H9 (cell line): ENCODE measurements around the gene PCDHAC2. TPM values are rescaled to one million over a fixed set of nuclear protein-coding genes. Genes with fewer than 3 reads are reported as not detected.

Experiments used
- DNase-seq: peaks from one replicate; pipeline ENCODE4 v3.0.0-alpha.2; 2017
- H2AFZ ChIP-seq: one replicate; pipeline ENCODE4 v1.6.1; 2013; ENCODE audit warnings: mild to moderate bottlenecking, low read length, control low read depth, moderate library complexity
- H2AK5ac ChIP-seq: 2 replicates; pipeline ENCODE4 v1.6.1; 2013; ENCODE audit warnings: low read length, control low read depth, mixed read lengths; ENCODE audit not compliant: insufficient read length
- H2BK120ac ChIP-seq: one replicate; pipeline ENCODE4 v1.6.1; 2013; ENCODE audit warnings: low read depth, mild to moderate bottlenecking, low read length, control low read depth, inconsistent platforms; ENCODE audit not compliant: poor library complexity, severe bottlenecking
- H2BK12ac ChIP-seq: 2 replicates; pipeline ENCODE4 v1.6.1; 2013; ENCODE audit warnings: low read length, control low read depth, mixed read lengths, low read depth; ENCODE audit not compliant: insufficient read length
- H2BK15ac ChIP-seq: 2 replicates; pipeline ENCODE4 v1.6.1; 2013; ENCODE audit warnings: low read depth, low read length, control low read depth
- H2BK20ac ChIP-seq: one replicate; pipeline ENCODE4 v1.6.1; 2013; ENCODE audit warnings: low read depth, mild to moderate bottlenecking, low read length, control low read depth, inconsistent platforms; ENCODE audit not compliant: poor library complexity, severe bottlenecking
- H2BK5ac ChIP-seq: 2 replicates; pipeline ENCODE4 v1.6.1; 2013; ENCODE audit warnings: low read length, control low read depth, mixed read lengths; ENCODE audit not compliant: insufficient read length
- H3K14ac ChIP-seq: 2 replicates; pipeline ENCODE4 v1.6.1; 2013; ENCODE audit warnings: low read length, control low read depth; ENCODE audit not compliant: insufficient read depth
- H3K18ac ChIP-seq: 2 replicates; pipeline ENCODE4 v1.6.1; 2013; ENCODE audit warnings: low read depth, mild to moderate bottlenecking, mixed read lengths, low read length, control low read depth; ENCODE audit not compliant: insufficient read length
- H3K23ac ChIP-seq: 2 replicates; pipeline ENCODE4 v1.6.1; 2013; ENCODE audit warnings: low read length, control low read depth, mixed read lengths, low read depth; ENCODE audit not compliant: insufficient read length
- H3K23me2 ChIP-seq: 2 replicates; pipeline ENCODE4 v1.6.1; 2013; ENCODE audit warnings: low read depth, mild to moderate bottlenecking, mixed read lengths, low read length, control low read depth; ENCODE audit not compliant: insufficient read length, poor library complexity, severe bottlenecking
- H3K27ac ChIP-seq: 2 replicates; pipeline ENCODE4 v1.5.1; 2013; ENCODE audit warnings: low read length, control low read depth, mixed read lengths, low read depth; ENCODE audit not compliant: insufficient read length
- H3K27me3 ChIP-seq: 2 replicates; pipeline ENCODE4 v1.6.1; 2013; ENCODE audit warnings: low read length, control low read depth, inconsistent platforms; ENCODE audit not compliant: insufficient read depth
- H3K4ac ChIP-seq: 2 replicates; pipeline ENCODE4 v1.6.1; 2013; ENCODE audit warnings: low read depth, mild to moderate bottlenecking, control low read depth, inconsistent platforms, low read length, moderate library complexity
- H3K4me1 ChIP-seq: 2 replicates; pipeline ENCODE4 v1.6.1; 2013; ENCODE audit warnings: low read length, control low read depth, inconsistent platforms; ENCODE audit not compliant: insufficient read depth
- H3K4me2 ChIP-seq: 2 replicates; pipeline ENCODE4 v1.6.1; 2013; ENCODE audit warnings: low read length, control low read depth, mixed read lengths; ENCODE audit not compliant: insufficient read length, insufficient read depth
- H3K56ac ChIP-seq: 2 replicates; pipeline ENCODE4 v1.6.1; 2013; ENCODE audit warnings: low read depth, mild to moderate bottlenecking, mixed read lengths, low read length, control low read depth; ENCODE audit not compliant: insufficient read length
- H3K79me1 ChIP-seq: 2 replicates; pipeline ENCODE4 v1.6.1; 2013; ENCODE audit warnings: low read depth, mild to moderate bottlenecking, moderate library complexity, low read length, control low read depth, inconsistent platforms; ENCODE audit not compliant: insufficient read depth, poor library complexity, severe bottlenecking
- H3K79me2 ChIP-seq: 2 replicates; pipeline ENCODE4 v1.6.1; 2013; ENCODE audit warnings: low read length, control low read depth, inconsistent platforms; ENCODE audit not compliant: insufficient read depth
- H3K9ac ChIP-seq: 2 replicates; pipeline ENCODE4 v1.6.1; 2013; ENCODE audit warnings: low read length, control low read depth, mixed read lengths; ENCODE audit not compliant: insufficient read length; ENCODE audit errors: extremely low read depth
- H3K9me3 ChIP-seq: one replicate; pipeline ENCODE4 v1.6.1; 2013; ENCODE audit warnings: low read depth, low read length, inconsistent platforms; ENCODE audit not compliant: control insufficient read depth
- H3T11ph ChIP-seq: one replicate; pipeline ENCODE4 v1.6.1; 2013; ENCODE audit warnings: mild to moderate bottlenecking, low read length, control low read depth, inconsistent platforms
- H4K20me1 ChIP-seq: one replicate; pipeline ENCODE4 v1.6.1; 2013; ENCODE audit not compliant: control insufficient read depth, insufficient read length, insufficient read depth
- H4K5ac ChIP-seq: 2 replicates; pipeline ENCODE4 v1.6.1; 2013; ENCODE audit warnings: low read depth, mild to moderate bottlenecking, mixed read lengths, low read length, control low read depth; ENCODE audit not compliant: insufficient read length
- H4K8ac ChIP-seq: replicated peaks from 2 replicates; pipeline ENCODE4 v1.6.1; 2013; ENCODE audit warnings: low read length, control low read depth, mixed read lengths, low read depth; ENCODE audit not compliant: insufficient read length
- H4K91ac ChIP-seq: 2 replicates; pipeline ENCODE4 v1.6.1; 2013; ENCODE audit warnings: low read depth, mild to moderate bottlenecking, moderate library complexity, mixed read lengths, low read length, control low read depth; ENCODE audit not compliant: insufficient read length
- H3K27ac Mint-ChIP-seq, 3 experiments: 2 replicates in 2 of 3; 3 replicates in 1 of 3; pipeline ENCODE4 v1.8.0; 2020 to 2021; ENCODE audit warnings: mixed read lengths in 3 of 3, mild to moderate bottlenecking in 1 of 3, moderate library complexity in 1 of 3
- H3K27me3 Mint-ChIP-seq: 2 replicates; pipeline ENCODE4 v1.8.0; 2021; ENCODE audit warnings: low read depth, mild to moderate bottlenecking, moderate library complexity, mixed read lengths
- H3K36me3 Mint-ChIP-seq, 3 experiments: 2 replicates in 2 of 3; 3 replicates in 1 of 3; pipeline ENCODE4 v1.8.0; 2020 to 2021; ENCODE audit warnings: low read depth in 3 of 3, mixed read lengths in 3 of 3; ENCODE audit not compliant: insufficient read depth in 1 of 3
- H3K4me1 Mint-ChIP-seq, 2 experiments: 2 replicates each; pipeline ENCODE4 v1.8.0; 2020; ENCODE audit warnings: mixed read lengths in 2 of 2
- H3K4me3 Mint-ChIP-seq, 2 experiments: 2 replicates in 1 of 2; 3 replicates in 1 of 2; pipeline ENCODE4 v1.8.0; 2020 to 2021; ENCODE audit warnings: mild to moderate bottlenecking in 2 of 2, mixed read lengths in 2 of 2, moderate library complexity in 1 of 2
- H3K9me3 Mint-ChIP-seq, 2 experiments: 2 replicates in 1 of 2; 3 replicates in 1 of 2; pipeline ENCODE4 v1.8.0; 2020; ENCODE audit warnings: mild to moderate bottlenecking in 2 of 2, mixed read lengths in 2 of 2, moderate library complexity in 1 of 2
- CTCF ChIP-seq: fragments of 200-600 bp; sonication (generic); conservative IDR thresholded peaks from 3 replicates; pipeline ENCODE4 v1.8.0; 2021; ENCODE audit warnings: antibody characterized with exemption, mild to moderate bottlenecking
- WGBS: extraction: QIAGEN DNeasy Blood & Tissue Kit; methylation state at CpG from one replicate; pipeline ENCODE4 v1.1.7; 2013; ENCODE audit warnings: missing lambda C conversion rate, low lambda C conversion rate, mixed read lengths; ENCODE audit not compliant: insufficient read length; ENCODE audit errors: extremely low coverage; 5-methylcytosine and 5-hydroxymethylcytosine counted together
- total RNA-seq: library from RNA; stranded (reverse); gene quantifications from 2 replicates; pipeline ENCODE4 v1.2.1, GENCODE V29; 2021

The PCDHAC2 gene
- total RNA-seq, 1 experiment from 2014 or later, result 4.8 TPM

GRCh38 chr5:140988100-140988499, 21.8 kb downstream of the PCDHAC2 start:
- H4K20me1 ChIP-seq, result no peaks in the 10 kb centered on the region
- H3K56ac ChIP-seq, result no peak overlapping the region
- H2BK20ac ChIP-seq, result peak overlapping the region; percentile 97
- WGBS, result no CpG with 5 or more reads among the region's 5 CpGs
- H3K27me3 ChIP-seq, result no peaks in the 10 kb centered on the region
- H3K14ac ChIP-seq, result peak overlapping the region; percentile 31; the same call in 1 of the 2 replicates
- no peaks in the 10 kb centered on the region for H3K9me3 ChIP-seq
- H4K5ac ChIP-seq, result no peak overlapping the region
- Mint-ChIP-seq H3K4me1 (peaks cover 52 to 60% of the 10 kb centered on the region in 2 experiments), H3K27ac (peak overlapping the region in 2 of 3 experiments; percentile 15 to 80; a peak in 4 of 7 replicates), H3K9me3 (no peaks in the 10 kb centered on the region), H3K36me3 (peaks cover 0 to 5% (median 0%) of the 10 kb centered on the region in 3 experiments; a peak in 2 of 7 replicates), H3K27me3 (no peaks in the 10 kb centered on the region), H3K4me3 (0 out of 5 replicates have a peak overlapping the region, but pooled peaks of 1 of the 2 experiments have one; percentile 7)
- no peak overlapping the region for H3K4ac ChIP-seq
- H2AK5ac ChIP-seq, result no peak overlapping the region
- H4K8ac ChIP-seq, result no peak overlapping the region
- no peak overlapping the region for H3K27ac ChIP-seq
- peaks cover 22% of the 10 kb centered on the region for H3K4me1 ChIP-seq
- H2BK120ac ChIP-seq, result no peak overlapping the region
- no peak overlapping the region for H2AFZ ChIP-seq
- H3K4me2 ChIP-seq, result no peak overlapping the region
- no peak overlapping the region for H2BK15ac ChIP-seq
- no peak for TF ChIP-seq CTCF
- no peak for DNase-seq
- H3K23me2 ChIP-seq, result no peaks in the 10 kb centered on the region
- H3T11ph ChIP-seq, result no peak overlapping the region
- no peaks in the 10 kb centered on the region for H3K79me1 ChIP-seq
- no peaks in the 10 kb centered on the region for H3K79me2 ChIP-seq
- H3K18ac ChIP-seq, result no peak overlapping the region
- no peak overlapping the region for H3K9ac ChIP-seq
- H4K91ac ChIP-seq, result no peak overlapping the region
- H2BK12ac ChIP-seq, result no peak overlapping the region
- no peak overlapping the region for H3K23ac ChIP-seq
- H2BK5ac ChIP-seq, result no peak overlapping the region
